SU-DHL-6 (cell line): ENCODE data around the gene ZFYVE21.

ENCODE experiments used
- EZH2phosphoT487 ChIP-seq: fragments of 200-600 bp; sonication (generic), shearing (Covaris generic); conservative IDR thresholded peaks from 2 replicates; pipeline ENCODE4 v1.6.1; 2018; ENCODE audit warnings: mild to moderate bottlenecking, antibody characterized with exemption, low read length, moderate library complexity, mixed read lengths
- TF ChIP-seq, protein P1 (sequence below): fragments of 200-600 bp; sonication (generic); IDR thresholded peaks from one replicate; pipeline ENCODE4 v1.5.1; 2017; ENCODE audit warnings: antibody characterized with exemption, mild to moderate bottlenecking, low read length, moderate library complexity; ENCODE audit not compliant: insufficient read depth, poor library complexity, severe bottlenecking

GRCh38 chr14:103749452-103749851, 33.8 kb downstream of the ZFYVE21 start:
- TF ChIP-seq, protein P1, sequence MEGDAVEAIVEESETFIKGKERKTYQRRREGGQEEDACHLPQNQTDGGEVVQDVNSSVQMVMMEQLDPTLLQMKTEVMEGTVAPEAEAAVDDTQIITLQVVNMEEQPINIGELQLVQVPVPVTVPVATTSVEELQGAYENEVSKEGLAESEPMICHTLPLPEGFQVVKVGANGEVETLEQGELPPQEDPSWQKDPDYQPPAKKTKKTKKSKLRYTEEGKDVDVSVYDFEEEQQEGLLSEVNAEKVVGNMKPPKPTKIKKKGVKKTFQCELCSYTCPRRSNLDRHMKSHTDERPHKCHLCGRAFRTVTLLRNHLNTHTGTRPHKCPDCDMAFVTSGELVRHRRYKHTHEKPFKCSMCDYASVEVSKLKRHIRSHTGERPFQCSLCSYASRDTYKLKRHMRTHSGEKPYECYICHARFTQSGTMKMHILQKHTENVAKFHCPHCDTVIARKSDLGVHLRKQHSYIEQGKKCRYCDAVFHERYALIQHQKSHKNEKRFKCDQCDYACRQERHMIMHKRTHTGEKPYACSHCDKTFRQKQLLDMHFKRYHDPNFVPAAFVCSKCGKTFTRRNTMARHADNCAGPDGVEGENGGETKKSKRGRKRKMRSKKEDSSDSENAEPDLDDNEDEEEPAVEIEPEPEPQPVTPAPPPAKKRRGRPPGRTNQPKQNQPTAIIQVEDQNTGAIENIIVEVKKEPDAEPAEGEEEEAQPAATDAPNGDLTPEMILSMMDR = no peak
- TF ChIP-seq EZH2phosphoT487 = no peak
